Measurements from ENCODE around the gene FA2H. TPM values are rescaled to one million over a fixed set of nuclear protein-coding genes. Genes with fewer than 3 reads are reported as not detected.
"Not testable (repeated sequence)": the region's sequence is repeated elsewhere in the genome, so short reads cannot be mapped to it uniquely, and the experiment has no call there.

Gene FA2H
- total and polyA plus RNA-seq, 7 experiments from 2014 or later, result 0.20 to 0.34 TPM; not detected in 5

DNA sequence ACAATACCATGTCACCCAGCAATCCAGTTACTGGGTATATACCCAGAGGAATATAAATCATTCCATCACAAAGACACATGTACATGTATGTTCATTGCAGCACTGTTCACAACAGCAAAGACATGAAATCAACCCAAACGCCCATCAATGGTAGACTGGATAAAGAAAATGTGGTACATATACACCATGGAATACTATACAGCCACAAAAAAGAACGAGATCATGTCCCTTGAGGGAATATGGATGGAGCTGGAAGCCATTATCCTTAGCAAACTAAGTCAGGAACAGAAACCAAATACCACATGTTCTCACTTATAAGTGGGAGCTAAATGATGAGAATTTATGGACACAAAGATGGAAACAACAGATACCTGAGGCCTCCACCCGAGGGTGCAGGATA lies 10.4 kb downstream of the FA2H start:
- DNase-seq; H3K4me1 ChIP-seq (ENCODE audit: control insufficient read depth in 2 of 2, insufficient read depth in 2 of 2, low read length in 2 of 2); H3K4me3 ChIP-seq (ENCODE audit: low read length); H3K36me3 ChIP-seq (ENCODE audit: control insufficient read depth in 2 of 3, insufficient read depth in 3 of 3, low read length in 3 of 3); H3K27ac ChIP-seq (ENCODE audit: low read depth, low read length); POLR2A ChIA-PET; ATAC-seq; H3K4me1 Mint-ChIP-seq; H3K36me3 Mint-ChIP-seq; H3K27ac Mint-ChIP-seq; H3K4me3 Mint-ChIP-seq; CTCF ChIA-PET; H3K9me3 Mint-ChIP-seq; H3K9me3 ChIP-seq (ENCODE audit: control insufficient read depth in 2 of 3, low read length in 3 of 3); H3K27me3 ChIP-seq (ENCODE audit: control insufficient read depth in 2 of 2, insufficient read depth in 2 of 2, low read length in 2 of 2); intact Hi-C loops (cut with micrococcal nuclease): not testable (repeated sequence)
- H3K27me3 Mint-ChIP-seq, result peaks cover 3 to 28% (median 23%) of the 10 kb centered on the region in 5 donors

DNA sequence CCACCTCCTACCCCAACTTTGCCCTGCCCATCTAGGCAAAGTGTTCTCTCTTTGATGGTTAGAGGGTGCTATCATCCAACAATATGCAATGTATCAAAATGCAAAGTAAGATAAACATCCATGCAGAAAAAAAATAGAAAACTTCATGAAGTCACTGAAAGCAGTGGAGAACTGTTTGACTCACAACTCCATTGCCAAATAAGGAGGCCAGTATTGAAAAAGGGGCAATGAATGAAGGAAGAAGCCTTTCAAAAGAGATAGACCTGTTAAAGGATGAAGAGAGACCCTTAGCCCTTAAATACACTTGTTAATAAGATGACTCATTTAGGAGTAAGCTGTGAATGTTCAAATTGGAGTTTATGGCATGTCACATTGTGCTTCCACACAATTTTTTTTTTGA lies 13.0 kb downstream of the FA2H start:
- Mint-ChIP-seq H3K36me3 (peaks cover 0 to 5% (median 0%) of the 10 kb centered on the region in 5 donors), H3K27ac (no peak overlapping the region), H3K4me3 (no peak overlapping the region), H3K9me3 (peaks cover 0 to 4% (median 0%) of the 10 kb centered on the region in 11 donors), H3K4me1 (no peaks in the 10 kb centered on the region), H3K27me3 (peaks cover 4 to 24% (median 18%) of the 10 kb centered on the region in 5 donors)
- no peaks in the 10 kb centered on the region for H3K27me3 ChIP-seq (ENCODE audit: control insufficient read depth in 2 of 2, insufficient read depth in 2 of 2, low read length in 2 of 2)
- H3K9me3 ChIP-seq (ENCODE audit: control insufficient read depth in 2 of 3, low read length in 3 of 3), result no peaks in the 10 kb centered on the region
- H3K4me3 ChIP-seq (ENCODE audit: low read length), result no peak overlapping the region
- intact Hi-C loops (cut with micrococcal nuclease), result no loop called here
- ChIA-PET POLR2A (no interaction called here), CTCF (no interaction called here)
- DNase-seq (no peak), ATAC-seq (no peak)
- no peaks in the 10 kb centered on the region for H3K36me3 ChIP-seq (ENCODE audit: control insufficient read depth in 2 of 3, insufficient read depth in 3 of 3, low read length in 3 of 3)
- no peak overlapping the region for H3K27ac ChIP-seq (ENCODE audit: low read depth, low read length)
- H3K4me1 ChIP-seq (ENCODE audit: control insufficient read depth in 2 of 2, insufficient read depth in 2 of 2, low read length in 2 of 2), result no peaks in the 10 kb centered on the region

- ChIA-PET CTCF (no interaction called here), POLR2A (interaction anchor here (0.6 kb wide), 1 partner anchor 9 kb away, joined by 3 read pairs; no protein-coding TSS in a partner anchor)
- no peak overlapping the region for H3K4me3 ChIP-seq (ENCODE audit: low read length)
- ATAC-seq (no peak), DNase-seq (no peak)
- Mint-ChIP-seq H3K4me3 (no peak overlapping the region), H3K9me3 (peaks cover 0 to 4% (median 0%) of the 10 kb centered on the region in 11 donors), H3K36me3 (peaks cover 0 to 5% (median 0%) of the 10 kb centered on the region in 5 donors), H3K4me1 (no peaks in the 10 kb centered on the region), H3K27me3 (peaks cover 4 to 19% (median 13%) of the 10 kb centered on the region in 5 donors), H3K27ac (peak overlapping the region in 1 of 9 donors; percentile 16)
- no peaks in the 10 kb centered on the region for H3K36me3 ChIP-seq (ENCODE audit: control insufficient read depth in 2 of 3, insufficient read depth in 3 of 3, low read length in 3 of 3)
- H3K9me3 ChIP-seq (ENCODE audit: control insufficient read depth in 2 of 3, low read length in 3 of 3), result no peaks in the 10 kb centered on the region
- H3K27me3 ChIP-seq (ENCODE audit: control insufficient read depth in 2 of 2, insufficient read depth in 2 of 2, low read length in 2 of 2), result no peaks in the 10 kb centered on the region
- intact Hi-C loops (cut with micrococcal nuclease), result no loop called here
- no peak overlapping the region for H3K27ac ChIP-seq (ENCODE audit: low read depth, low read length)
- no peaks in the 10 kb centered on the region for H3K4me1 ChIP-seq (ENCODE audit: control insufficient read depth in 2 of 2, insufficient read depth in 2 of 2, low read length in 2 of 2)
These were observed 14.4 kb downstream of the FA2H start for GRCh38 chr16:74760007-74760767.

GRCh38 chr16:74759564-74759963 lies 15.1 kb downstream of the FA2H start:
- Mint-ChIP-seq H3K36me3 (peaks cover 0 to 5% (median 0%) of the 10 kb centered on the region in 5 donors), H3K9me3 (peaks cover 0 to 3% (median 0%) of the 10 kb centered on the region in 11 donors), H3K27me3 (peaks cover 6 to 16% (median 12%) of the 10 kb centered on the region in 5 donors), H3K4me1 (no peaks in the 10 kb centered on the region), H3K27ac (no peak overlapping the region), H3K4me3 (no peak overlapping the region)
- no peaks in the 10 kb centered on the region for H3K27me3 ChIP-seq (ENCODE audit: control insufficient read depth in 2 of 2, insufficient read depth in 2 of 2, low read length in 2 of 2)
- ChIA-PET POLR2A (no interaction called here), CTCF (no interaction called here)
- intact Hi-C loops (cut with micrococcal nuclease), result no loop called here
- no peaks in the 10 kb centered on the region for H3K4me1 ChIP-seq (ENCODE audit: control insufficient read depth in 2 of 2, insufficient read depth in 2 of 2, low read length in 2 of 2)
- DNase-seq (no peak), ATAC-seq (no peak)
- no peak overlapping the region for H3K4me3 ChIP-seq (ENCODE audit: low read length)
- no peak overlapping the region for H3K27ac ChIP-seq (ENCODE audit: low read depth, low read length)
- no peaks in the 10 kb centered on the region for H3K9me3 ChIP-seq (ENCODE audit: control insufficient read depth in 2 of 3, low read length in 3 of 3)
- no peaks in the 10 kb centered on the region for H3K36me3 ChIP-seq (ENCODE audit: control insufficient read depth in 2 of 3, insufficient read depth in 3 of 3, low read length in 3 of 3)

DNA sequence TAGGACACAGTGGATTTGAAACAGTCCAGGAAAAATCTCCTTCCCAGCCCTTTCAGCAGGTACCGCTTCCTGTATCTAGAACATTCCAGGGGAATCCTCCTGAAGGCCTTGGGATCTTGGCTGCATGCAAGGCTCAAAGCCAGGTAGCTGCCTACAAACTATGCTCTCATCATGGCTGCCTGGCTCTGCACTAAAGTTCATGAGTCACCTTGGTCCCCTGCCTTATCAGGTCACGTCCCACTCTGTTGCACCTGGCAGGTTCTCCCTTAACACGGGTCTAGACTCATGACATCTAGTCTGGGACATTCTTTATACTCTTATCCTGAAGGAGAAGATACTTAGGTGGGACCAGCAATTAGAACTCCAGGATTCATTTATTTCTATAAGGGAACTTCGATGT lies 15.8 kb downstream of the FA2H start:
- ChIA-PET CTCF (no interaction called here), POLR2A (no interaction called here)
- intact Hi-C loops (cut with micrococcal nuclease), result no loop called here

GRCh38 chr16:74757349-74757748 lies 17.3 kb downstream of the FA2H start:
- Mint-ChIP-seq H3K36me3 (no peaks in the 10 kb centered on the region), H3K4me1 (no peaks in the 10 kb centered on the region), H3K4me3 (no peak overlapping the region), H3K27ac (no peak overlapping the region), H3K9me3 (peaks cover 0 to 2% (median 0%) of the 10 kb centered on the region in 11 donors), H3K27me3 (peaks cover 2 to 13% (median 7%) of the 10 kb centered on the region in 5 donors)
- Histone ChIP-seq H3K9me3 (ENCODE audit: control insufficient read depth in 2 of 3, low read length in 3 of 3) (no peaks in the 10 kb centered on the region), H3K4me1 (ENCODE audit: control insufficient read depth in 2 of 2, insufficient read depth in 2 of 2, low read length in 2 of 2) (no peaks in the 10 kb centered on the region), H3K27me3 (ENCODE audit: control insufficient read depth in 2 of 2, insufficient read depth in 2 of 2, low read length in 2 of 2) (no peaks in the 10 kb centered on the region), H3K4me3 (ENCODE audit: low read length) (no peak overlapping the region), H3K36me3 (ENCODE audit: control insufficient read depth in 2 of 3, insufficient read depth in 3 of 3, low read length in 3 of 3) (no peaks in the 10 kb centered on the region), H3K27ac (ENCODE audit: low read depth, low read length) (no peak overlapping the region)
- POLR2A ChIA-PET, result no interaction called here
- intact Hi-C loops (cut with micrococcal nuclease), result no loop called here
- DNase-seq (no peak), ATAC-seq (no peak)
- CTCF ChIA-PET, result no interaction called here

More for the DNA sequence above, 15.8 kb downstream of the FA2H start:
- H3K9me3 ChIP-seq (ENCODE audit: control insufficient read depth in 2 of 3, low read length in 3 of 3), result no peaks in the 10 kb centered on the region
- no peak overlapping the region for H3K4me3 ChIP-seq (ENCODE audit: low read length)
- Mint-ChIP-seq H3K27me3 (peaks cover 4 to 11% (median 7%) of the 10 kb centered on the region in 5 donors), H3K36me3 (no peaks in the 10 kb centered on the region), H3K4me1 (no peaks in the 10 kb centered on the region), H3K27ac (no peak overlapping the region), H3K9me3 (no peaks in the 10 kb centered on the region), H3K4me3 (no peak overlapping the region)
- no peaks in the 10 kb centered on the region for H3K4me1 ChIP-seq (ENCODE audit: control insufficient read depth in 2 of 2, insufficient read depth in 2 of 2, low read length in 2 of 2)
- DNase-seq (no peak), ATAC-seq (no peak)
- H3K27ac ChIP-seq (ENCODE audit: low read depth, low read length), result no peak overlapping the region
- no peaks in the 10 kb centered on the region for H3K36me3 ChIP-seq (ENCODE audit: control insufficient read depth in 2 of 3, insufficient read depth in 3 of 3, low read length in 3 of 3)
- H3K27me3 ChIP-seq (ENCODE audit: control insufficient read depth in 2 of 2, insufficient read depth in 2 of 2, low read length in 2 of 2), result no peaks in the 10 kb centered on the region

DNA sequence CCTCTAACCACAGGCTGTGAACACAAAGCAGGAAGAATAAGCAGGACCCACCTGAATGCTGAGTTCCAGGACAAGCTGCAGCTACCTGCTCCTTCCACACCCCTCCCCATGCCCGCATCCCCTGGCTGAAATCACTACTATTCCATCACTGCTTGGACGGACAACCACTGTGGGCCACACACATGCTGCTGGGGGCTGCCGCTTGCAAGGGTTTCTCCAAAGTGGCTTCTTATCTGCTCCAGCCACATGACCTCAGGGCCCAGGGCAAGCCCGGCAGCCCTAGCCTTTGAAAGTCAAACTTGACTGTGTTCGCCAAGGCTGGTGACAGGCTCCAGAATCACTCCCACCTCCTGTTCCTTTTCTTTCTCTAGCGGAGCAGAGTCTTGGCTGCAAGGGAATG lies 18.4 kb downstream of the FA2H start:
- no peaks in the 10 kb centered on the region for H3K4me1 Mint-ChIP-seq
- Histone ChIP-seq H3K27ac (ENCODE audit: low read depth, low read length) (no peak overlapping the region), H3K27me3 (ENCODE audit: control insufficient read depth in 2 of 2, insufficient read depth in 2 of 2, low read length in 2 of 2) (no peaks in the 10 kb centered on the region), H3K4me3 (ENCODE audit: low read length) (no peak overlapping the region), H3K4me1 (ENCODE audit: control insufficient read depth in 2 of 2, insufficient read depth in 2 of 2, low read length in 2 of 2) (no peaks in the 10 kb centered on the region), H3K9me3 (ENCODE audit: control insufficient read depth in 2 of 3, low read length in 3 of 3) (no peaks in the 10 kb centered on the region), H3K36me3 (ENCODE audit: control insufficient read depth in 2 of 3, insufficient read depth in 3 of 3, low read length in 3 of 3) (no peaks in the 10 kb centered on the region)
- no peak overlapping the region for H3K27ac Mint-ChIP-seq
- DNase-seq, result no peak
- no peak for ATAC-seq
- H3K9me3 Mint-ChIP-seq, result peaks cover 0 to 3% (median 0%) of the 10 kb centered on the region in 11 donors
- CTCF ChIA-PET, result no interaction called here
- intact Hi-C loops (cut with micrococcal nuclease), result no loop called here
- no peak overlapping the region for H3K4me3 Mint-ChIP-seq
- POLR2A ChIA-PET, result no interaction called here
- peaks cover 4 to 13% (median 6%) of the 10 kb centered on the region in 5 donors for H3K27me3 Mint-ChIP-seq
- no peaks in the 10 kb centered on the region for H3K36me3 Mint-ChIP-seq

Data from naive thymus-derived CD4-positive, alpha-beta T cell (primary cell).